K562 (cell line): Measurements from ENCODE around the gene HAUS7. TPM values are rescaled to one million over a fixed set of nuclear protein-coding genes. Genes with fewer than 3 reads are reported as not detected.

Experiments used
- CHCHD3 ChIP-seq: fragments of 250-450 bp; sonication (Bioruptor Pico); IDR thresholded peaks from 2 replicates; pipeline ENCODE4 v2.1.2; 2022; ENCODE audit warnings: mild to moderate bottlenecking
- GATAD2B ChIP-seq: fragments of 450-650 bp; IDR thresholded peaks from 2 replicates; pipeline ENCODE4 v1.6.1; 2017; ENCODE audit warnings: mild to moderate bottlenecking, borderline replicate concordance
- HOMEZ ChIP-seq: fragments of 250-450 bp; sonication (Bioruptor Pico); IDR thresholded peaks from 2 replicates; pipeline ENCODE4 v1.4.0; 2020; ENCODE audit warnings: mild to moderate bottlenecking, moderate library complexity
- KAT7 ChIP-seq: sonication (generic); formaldehyde crosslinking; IDR thresholded peaks from 2 replicates; pipeline ENCODE4 v1.8.0; 2022; ENCODE audit warnings: missing genetic modification reagents, mild to moderate bottlenecking, borderline replicate concordance
- NR4A1 ChIP-seq, 2 experiments: fragments of 250-450 bp in 1 of 2; fragments of 450-650 bp in 1 of 2; sonication (Bioruptor Pico) in 1 of 2; IDR thresholded peaks; 2 replicates each; pipeline versions ENCODE4 v1.4.0 to v1.6.1; 2016 to 2020; ENCODE audit warnings: mild to moderate bottlenecking in 2 of 2, missing compliant biosample characterization in 1 of 2, missing genetic modification characterization in 1 of 2, moderate library complexity in 1 of 2
- SMC3 ChIP-seq: conservative IDR thresholded peaks from 2 replicates; pipeline ENCODE4 v1.6.1; 2011; ENCODE audit warnings: low read depth, low read length, improper control_type of control experiment; ENCODE audit not compliant: insufficient read depth
- SOX6 ChIP-seq: fragments of 450-650 bp; IDR thresholded peaks from 2 replicates; pipeline ENCODE4 v1.6.1; 2014; ENCODE audit warnings: mild to moderate bottlenecking
- SPI1 ChIP-seq: IDR thresholded peaks from 2 replicates; pipeline ENCODE4 v1.6.1; 2011; ENCODE audit warnings: low read depth, low read length, control low read depth, borderline replicate concordance
- ZNF324 ChIP-seq: fragments of 250-450 bp; sonication (Bioruptor Pico); IDR thresholded peaks from 2 replicates; pipeline ENCODE4 v1.4.0; 2020; ENCODE audit warnings: mild to moderate bottlenecking
- ZNF655 ChIP-seq: fragments of 250-450 bp; sonication (Bioruptor Pico); IDR thresholded peaks from 2 replicates; pipeline ENCODE4 v1.5.0; 2021
- polyA plus RNA-seq, 8 experiments: library from polyadenylated mRNA; depleted of rRNA in 4 of 8; stranded (reverse) in 5 of 8; unstranded in 3 of 8; fragments of >200 nt; fragmentation: Nextera tagmentation in 2 of 8; fragmentation: Illumina TruSeq in 1 of 8; extraction: Ambion mirVana in 2 of 8; extraction: Trizol in 1 of 8; gene quantifications; 2 replicates each; pipeline versions ENCODE4 v1.2.1 to v1.2.3, GENCODE V29; 2011 to 2014; ENCODE audit warnings: inconsistent platforms in 1 of 8, missing spikeins in 1 of 8
- total RNA-seq, 7 experiments: library from RNA; depleted of rRNA in 6 of 7; stranded (reverse); fragments of >200 nt in 6 of 7; fragmentation: Illumina TruSeq in 2 of 7; extraction: Trizol in 2 of 7; gene quantifications; 2 replicates each; pipeline versions ENCODE4 v1.2.1 to v1.2.3, GENCODE V29; 2011 to 2021; ENCODE audit warnings: low replicate concordance in 1 of 7

HAUS7 gene
- total and polyA plus RNA-seq, 9 of the 15 experiments (the other 6 are each of a cell fraction or from before 2014, with no cell fraction given) = 10.0 to 94.9 (median 48.8) TPM

- no peak for TF ChIP-seq ZNF655 (CRISPR knock-in tag)
- no peak for TF ChIP-seq SPI1
- TF ChIP-seq CHCHD3 (CRISPR knock-in tag) = no peak
- TF ChIP-seq SOX6 = no peak
- TF ChIP-seq HOMEZ (CRISPR knock-in tag) = no peak
- TF ChIP-seq KAT7 = no peak
- no peak for TF ChIP-seq NR4A1 (CRISPR knock-in tag; IDR thresholded peaks at IDR 0.05)
- no peak for TF ChIP-seq NR4A1 (tag; IDR thresholded peaks at IDR 0.05)
- no peak for TF ChIP-seq GATAD2B
- TF ChIP-seq ZNF324 (CRISPR knock-in tag) = no peak
- no peak for TF ChIP-seq SMC3
These were observed 56.6 kb downstream of the HAUS7 start (continued) for GRCh38 chrX:153413731-153414130.
